Type B pancreatic cell (in vitro differentiated cells): ENCODE results near the gene CRYAA. TPM values are rescaled to one million over a fixed set of nuclear protein-coding genes. Genes with fewer than 3 reads are reported as not detected.

Experiments used
- DNase-seq: peaks from one replicate; pipeline ENCODE4 v3.0.0; 2021; ENCODE audit warnings: mixed read lengths; ENCODE audit not compliant: unreplicated experiment; ENCODE audit errors: extremely low spot score
- H3K27ac Mint-ChIP-seq: 2 replicates; pipeline ENCODE4 v1.8.0; 2021; ENCODE audit warnings: mild to moderate bottlenecking, mixed read lengths
- H3K27me3 Mint-ChIP-seq: 2 replicates; pipeline ENCODE4 v1.8.0; 2021; ENCODE audit warnings: mixed read lengths
- H3K36me3 Mint-ChIP-seq: 2 replicates; pipeline ENCODE4 v1.8.0; 2021; ENCODE audit warnings: mixed read lengths
- H3K4me1 Mint-ChIP-seq: one replicate; pipeline ENCODE4 v1.8.0; 2021; ENCODE audit warnings: mixed read lengths; ENCODE audit not compliant: unreplicated experiment
- H3K4me3 Mint-ChIP-seq: 2 replicates; pipeline ENCODE4 v1.8.0; 2021; ENCODE audit warnings: mild to moderate bottlenecking, mixed read lengths
- H3K9me3 Mint-ChIP-seq: 2 replicates; pipeline ENCODE4 v1.8.0; 2021; ENCODE audit warnings: mixed read lengths
- total RNA-seq: library from RNA; stranded (reverse); gene quantifications from 2 replicates; pipeline ENCODE4 v1.2.1, GENCODE V29; 2021; ENCODE audit warnings: low replicate concordance
- TF ChIP-seq, protein P1 (sequence below): fragments of 200-600 bp; sonication (generic); conservative IDR thresholded peaks from 2 replicates; pipeline ENCODE4 v1.5.0; 2021; ENCODE audit warnings: antibody characterized with exemption, mild to moderate bottlenecking

Gene CRYAA
- total RNA-seq, 1 donor from 2014 or later = not detected

DNA sequence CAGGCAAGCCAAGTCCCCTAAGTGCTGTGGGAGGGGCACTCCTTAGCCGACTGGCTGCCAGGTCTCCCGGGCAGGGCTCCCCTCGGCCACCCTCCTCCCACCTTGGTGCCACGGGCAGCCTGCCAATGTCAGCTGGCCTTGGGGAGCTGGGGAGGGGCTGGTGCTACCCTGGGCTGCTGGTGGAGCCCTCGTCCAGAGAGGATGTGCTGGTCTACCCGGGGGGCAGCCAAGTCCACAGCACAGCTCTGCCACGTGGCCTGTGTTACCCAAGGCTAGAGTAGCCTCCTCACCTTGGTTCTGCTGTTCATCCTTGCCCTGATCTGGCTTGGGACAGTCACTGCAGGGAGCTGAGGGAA, 42.9 kb downstream of the CRYAA start:
- no peaks in the 10 kb centered on the region for H3K27me3 Mint-ChIP-seq
- H3K36me3 Mint-ChIP-seq = no peaks in the 10 kb centered on the region
- TF ChIP-seq, protein P1, sequence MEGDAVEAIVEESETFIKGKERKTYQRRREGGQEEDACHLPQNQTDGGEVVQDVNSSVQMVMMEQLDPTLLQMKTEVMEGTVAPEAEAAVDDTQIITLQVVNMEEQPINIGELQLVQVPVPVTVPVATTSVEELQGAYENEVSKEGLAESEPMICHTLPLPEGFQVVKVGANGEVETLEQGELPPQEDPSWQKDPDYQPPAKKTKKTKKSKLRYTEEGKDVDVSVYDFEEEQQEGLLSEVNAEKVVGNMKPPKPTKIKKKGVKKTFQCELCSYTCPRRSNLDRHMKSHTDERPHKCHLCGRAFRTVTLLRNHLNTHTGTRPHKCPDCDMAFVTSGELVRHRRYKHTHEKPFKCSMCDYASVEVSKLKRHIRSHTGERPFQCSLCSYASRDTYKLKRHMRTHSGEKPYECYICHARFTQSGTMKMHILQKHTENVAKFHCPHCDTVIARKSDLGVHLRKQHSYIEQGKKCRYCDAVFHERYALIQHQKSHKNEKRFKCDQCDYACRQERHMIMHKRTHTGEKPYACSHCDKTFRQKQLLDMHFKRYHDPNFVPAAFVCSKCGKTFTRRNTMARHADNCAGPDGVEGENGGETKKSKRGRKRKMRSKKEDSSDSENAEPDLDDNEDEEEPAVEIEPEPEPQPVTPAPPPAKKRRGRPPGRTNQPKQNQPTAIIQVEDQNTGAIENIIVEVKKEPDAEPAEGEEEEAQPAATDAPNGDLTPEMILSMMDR = no peak
- H3K27ac Mint-ChIP-seq = no peak overlapping the region
- H3K4me1 Mint-ChIP-seq = no peaks in the 10 kb centered on the region
- peak; percentile 62 for DNase-seq
- no peak overlapping the region for H3K4me3 Mint-ChIP-seq
- no peaks in the 10 kb centered on the region for H3K9me3 Mint-ChIP-seq

Other genes with a start within 250 kb of the CRYAA start
- gene ERVH48-1, start 243.4 kb upstream of the CRYAA start, total RNA-seq = 1.8 TPM in 1 of 2 replicates, not detected in the other
- 14.6 and 25.4 TPM in 2 replicates for gene PKNOX1, start 194.4 kb upstream of the CRYAA start, total RNA-seq
- gene CBS, start 93.2 kb upstream of the CRYAA start, total RNA-seq = 44.1 and 68.6 TPM in 2 replicates
- 13.9 and 21.2 TPM in 2 replicates for gene U2AF1, start 61.4 kb upstream of the CRYAA start, total RNA-seq